ENCODE data around the gene NTRK3. TPM values are rescaled to one million over a fixed set of nuclear protein-coding genes. Genes with fewer than 3 reads are reported as not detected.
A peak's percentile ranks its signal among the peaks of the same experiment; 100 is the strongest.

NTRK3 gene
- total RNA-seq, 1 donor from 2014 or later, result 0.37 TPM

DNA sequence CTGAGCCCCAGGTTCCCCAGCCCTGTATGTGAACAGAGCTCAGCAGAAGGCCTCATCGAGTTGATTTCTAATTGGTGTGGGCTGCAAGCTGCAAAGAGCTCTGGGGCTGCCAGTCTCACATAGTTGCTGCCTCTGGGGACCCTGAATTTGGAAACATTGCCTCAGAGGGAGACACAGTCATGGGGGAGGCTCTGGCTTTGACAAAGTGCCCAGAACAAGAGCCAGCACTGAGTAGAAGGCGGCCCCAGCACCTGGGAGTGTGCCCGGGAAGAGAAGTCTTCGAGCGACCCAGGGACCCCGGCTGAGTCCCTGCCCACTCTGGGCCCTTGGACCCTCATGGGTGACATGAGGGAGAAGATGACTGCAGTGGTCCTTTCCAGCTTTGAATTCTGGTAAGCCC is 7.3 kb downstream of the NTRK3 start:
- H3K4me1 Mint-ChIP-seq, result no peaks in the 10 kb centered on the region
- no peak for DNase-seq
- H3K27ac Mint-ChIP-seq, result no peak overlapping the region
- H3K9me3 Mint-ChIP-seq, result no peaks in the 10 kb centered on the region
- intact Hi-C loops (cut with micrococcal nuclease), result loop anchor here (5.0 kb wide), 1 partner anchor 203 kb away; no protein-coding TSS in a partner anchor
- H3K36me3 Mint-ChIP-seq (ENCODE audit: low read depth), result no peaks in the 10 kb centered on the region
- peaks cover 16% of the 10 kb centered on the region for H3K27me3 Mint-ChIP-seq
- no peak overlapping the region for H3K4me3 Mint-ChIP-seq

GRCh38 chr15:88247914-88248313 is 8.6 kb downstream of the NTRK3 start:
- no peaks in the 10 kb centered on the region for H3K36me3 Mint-ChIP-seq (ENCODE audit: low read depth)
- no peak overlapping the region for H3K4me3 Mint-ChIP-seq
- intact Hi-C loops (cut with micrococcal nuclease), result loop anchor here (5.0 kb wide), 1 partner anchor 204 kb away; no protein-coding TSS in a partner anchor
- no peak overlapping the region for H3K27ac Mint-ChIP-seq
- no peaks in the 10 kb centered on the region for H3K4me1 Mint-ChIP-seq
- DNase-seq, result no peak
- H3K27me3 Mint-ChIP-seq, result peaks cover 6% of the 10 kb centered on the region
- no peaks in the 10 kb centered on the region for H3K9me3 Mint-ChIP-seq

- Mint-ChIP-seq H3K27ac (no peak overlapping the region), H3K27me3 (peaks cover 2% of the 10 kb centered on the region), H3K36me3 (ENCODE audit: low read depth) (no peaks in the 10 kb centered on the region), H3K4me1 (no peaks in the 10 kb centered on the region), H3K9me3 (no peaks in the 10 kb centered on the region), H3K4me3 (no peak overlapping the region)
- DNase-seq, result peak; percentile 90
- intact Hi-C loops (cut with micrococcal nuclease), result loop anchor here (5.0 kb wide), 1 partner anchor 205 kb away; no protein-coding TSS in a partner anchor
These were observed 9.7 kb downstream of the NTRK3 start for GRCh38 chr15:88246666-88247446.

DNA sequence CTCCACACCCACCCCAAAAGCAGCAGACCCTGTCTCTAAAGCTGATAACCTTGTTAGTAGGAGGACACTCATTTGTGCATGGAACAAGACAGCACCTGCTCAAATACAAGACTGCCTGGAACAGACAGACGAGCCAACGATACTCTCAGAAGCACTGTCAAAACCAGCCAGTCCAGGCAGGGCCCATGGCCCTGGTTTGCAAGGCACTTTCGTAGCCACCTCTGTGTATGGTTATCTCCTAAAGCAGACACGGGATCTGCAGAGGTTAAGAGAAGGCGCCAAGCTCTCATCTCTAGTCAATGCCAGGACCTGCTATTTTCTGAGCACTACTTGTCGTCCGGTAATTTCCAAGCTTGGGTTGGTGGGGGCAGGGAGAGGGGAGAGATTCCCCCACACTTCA is 10.5 kb downstream of the NTRK3 start:
- H3K27me3 Mint-ChIP-seq, result peaks cover 2% of the 10 kb centered on the region
- H3K9me3 Mint-ChIP-seq, result no peaks in the 10 kb centered on the region
- H3K27ac Mint-ChIP-seq, result no peak overlapping the region
- intact Hi-C loops (cut with micrococcal nuclease), result loop anchor here (5.0 kb wide), 1 partner anchor 206 kb away; no protein-coding TSS in a partner anchor
- no peak overlapping the region for H3K4me3 Mint-ChIP-seq
- no peak for DNase-seq
- H3K4me1 Mint-ChIP-seq, result no peaks in the 10 kb centered on the region
- H3K36me3 Mint-ChIP-seq (ENCODE audit: low read depth), result no peaks in the 10 kb centered on the region

- no peak overlapping the region for H3K4me3 Mint-ChIP-seq
- no peaks in the 10 kb centered on the region for H3K4me1 Mint-ChIP-seq
These were observed 12.4 kb downstream of the NTRK3 start for GRCh38 chr15:88243895-88244787.

GRCh38 chr15:88242586-88243555 is 13.7 kb downstream of the NTRK3 start:
- H3K27me3 Mint-ChIP-seq, result peaks cover 2% of the 10 kb centered on the region

More at GRCh38 chr15:88243895-88244787, 12.4 kb downstream of the NTRK3 start:
- DNase-seq, result peak; percentile 74
- Mint-ChIP-seq H3K27me3 (peaks cover 2% of the 10 kb centered on the region), H3K27ac (no peak overlapping the region), H3K36me3 (ENCODE audit: low read depth) (no peaks in the 10 kb centered on the region), H3K9me3 (no peaks in the 10 kb centered on the region)
- intact Hi-C loops (cut with micrococcal nuclease), result loop anchor here (2.0 kb wide), 1 partner anchor 15 kb away; no protein-coding TSS in a partner anchor

GRCh38 chr15:88241461-88241860 is 15.1 kb downstream of the NTRK3 start:
- Mint-ChIP-seq H3K4me1 (no peaks in the 10 kb centered on the region), H3K27me3 (peaks cover 4% of the 10 kb centered on the region)

More at GRCh38 chr15:88242586-88243555, 13.7 kb downstream of the NTRK3 start:
- no peaks in the 10 kb centered on the region for H3K9me3 Mint-ChIP-seq
- no peak overlapping the region for H3K27ac Mint-ChIP-seq
- intact Hi-C loops (cut with micrococcal nuclease), result no loop called here
- H3K4me1 Mint-ChIP-seq, result no peaks in the 10 kb centered on the region
- H3K36me3 Mint-ChIP-seq (ENCODE audit: low read depth), result no peaks in the 10 kb centered on the region
- no peak for DNase-seq
- H3K4me3 Mint-ChIP-seq, result no peak overlapping the region

DNA sequence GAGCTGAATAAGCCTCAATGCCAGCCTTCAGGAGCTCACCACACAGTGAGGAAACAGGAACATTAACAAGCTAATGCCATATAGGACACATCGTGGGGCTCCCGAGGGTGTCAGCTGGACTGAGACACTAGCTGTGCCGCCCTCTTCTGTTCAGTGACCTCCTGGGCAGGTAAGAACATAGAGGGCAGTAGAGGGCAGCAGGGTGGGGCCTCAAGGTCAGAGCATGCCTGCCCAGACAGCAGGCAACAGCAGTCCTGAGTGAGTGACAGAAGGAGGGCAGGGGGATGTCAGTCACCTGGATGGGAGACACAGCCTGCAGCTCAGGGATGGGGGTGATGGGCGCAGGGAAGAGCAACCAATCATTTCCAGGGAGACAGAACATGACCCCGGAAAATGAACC is 15.5 kb downstream of the NTRK3 start:
- Mint-ChIP-seq H3K27ac (no peak overlapping the region), H3K4me1 (no peaks in the 10 kb centered on the region), H3K36me3 (ENCODE audit: low read depth) (no peaks in the 10 kb centered on the region), H3K27me3 (peaks cover 4% of the 10 kb centered on the region), H3K9me3 (no peaks in the 10 kb centered on the region), H3K4me3 (no peak overlapping the region)
- no peak for DNase-seq
- intact Hi-C loops (cut with micrococcal nuclease), result no loop called here

More at GRCh38 chr15:88241461-88241860, 15.1 kb downstream of the NTRK3 start:
- intact Hi-C loops (cut with micrococcal nuclease), result no loop called here
- DNase-seq, result no peak
- no peaks in the 10 kb centered on the region for H3K9me3 Mint-ChIP-seq
- H3K36me3 Mint-ChIP-seq (ENCODE audit: low read depth), result no peaks in the 10 kb centered on the region
- H3K27ac Mint-ChIP-seq, result no peak overlapping the region
- H3K4me3 Mint-ChIP-seq, result no peak overlapping the region

GRCh38 chr15:88239594-88239993 is 16.9 kb downstream of the NTRK3 start:
- H3K4me1 Mint-ChIP-seq, result no peaks in the 10 kb centered on the region
- H3K4me3 Mint-ChIP-seq, result no peak overlapping the region
- H3K27ac Mint-ChIP-seq, result no peak overlapping the region
- intact Hi-C loops (cut with micrococcal nuclease), result no loop called here
- H3K27me3 Mint-ChIP-seq, result peaks cover 4% of the 10 kb centered on the region
- DNase-seq, result no peak
- no peaks in the 10 kb centered on the region for H3K9me3 Mint-ChIP-seq
- no peaks in the 10 kb centered on the region for H3K36me3 Mint-ChIP-seq (ENCODE audit: low read depth)

- Mint-ChIP-seq H3K27ac (no peak overlapping the region), H3K4me1 (no peaks in the 10 kb centered on the region), H3K36me3 (ENCODE audit: low read depth) (no peaks in the 10 kb centered on the region), H3K9me3 (no peaks in the 10 kb centered on the region), H3K27me3 (peaks cover 6% of the 10 kb centered on the region), H3K4me3 (no peak overlapping the region)
- intact Hi-C loops (cut with micrococcal nuclease), result no loop called here
- no peak for DNase-seq
These were observed 17.7 kb downstream of the NTRK3 start for GRCh38 chr15:88238618-88239430.

DNA sequence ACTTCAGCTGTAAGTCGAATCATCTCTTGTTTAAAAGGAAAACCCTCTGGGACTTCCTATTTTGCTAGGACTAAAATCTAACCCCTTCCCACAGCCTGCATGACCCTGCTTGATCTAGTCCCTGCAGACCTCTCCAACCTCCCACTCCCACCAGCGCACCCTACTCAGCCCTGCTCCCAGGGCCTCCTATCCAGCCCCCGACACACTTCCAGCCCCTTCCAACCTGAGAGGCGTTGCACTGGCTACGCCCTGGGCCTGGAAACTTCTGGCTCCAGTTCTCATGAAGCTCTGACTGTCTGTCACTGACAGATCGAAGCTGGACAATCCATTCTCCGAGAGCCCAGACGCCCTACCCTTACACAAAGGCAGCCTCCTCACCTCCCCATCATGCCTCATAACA is 21.8 kb downstream of the NTRK3 start:
- DNase-seq, result no peak
- Mint-ChIP-seq H3K9me3 (no peaks in the 10 kb centered on the region), H3K36me3 (ENCODE audit: low read depth) (no peaks in the 10 kb centered on the region), H3K4me3 (no peak overlapping the region), H3K4me1 (no peaks in the 10 kb centered on the region), H3K27me3 (peaks cover 6% of the 10 kb centered on the region), H3K27ac (no peak overlapping the region)
- intact Hi-C loops (cut with micrococcal nuclease), result no loop called here

- Mint-ChIP-seq H3K27me3 (peaks cover 6% of the 10 kb centered on the region), H3K9me3 (no peaks in the 10 kb centered on the region)
- intact Hi-C loops (cut with micrococcal nuclease), result no loop called here
These were observed 22.6 kb downstream of the NTRK3 start for GRCh38 chr15:88233921-88234320.

More at GRCh38 chr15:88233921-88234320, 22.6 kb downstream of the NTRK3 start:
- H3K4me3 Mint-ChIP-seq, result no peak overlapping the region
- H3K27ac Mint-ChIP-seq, result no peak overlapping the region
- no peak for DNase-seq
- no peaks in the 10 kb centered on the region for H3K36me3 Mint-ChIP-seq (ENCODE audit: low read depth)
- no peaks in the 10 kb centered on the region for H3K4me1 Mint-ChIP-seq

Data from activated CD4-positive, alpha-beta T cell treated with anti-CD3 and anti-CD28 coated beads, Interleukin-2, amount 10 ng/mL, durations not matched to agents 24 days and 14 days (primary cell).